GM12873 (cell line): ENCODE results near the gene ZIK1.
A peak's percentile ranks its signal among the peaks of the same experiment; 100 is the strongest.

ENCODE experiments used
- CTCF ChIP-seq: IDR thresholded peaks from 2 replicates; pipeline ENCODE4 v1.5.1; 2012; ENCODE audit warnings: low read depth, mild to moderate bottlenecking, moderate library complexity, low read length, control low read depth; ENCODE audit not compliant: insufficient read depth; ENCODE audit errors: missing control alignments

The ZIK1 gene

GRCh38 chr19:57578487-57579205 is 5.3 kb upstream of the ZIK1 start, which contains the start of gene ZNF416:
Gene ZNF416 (minus strand): TSS chr19:57578911. CDS start chr19:57578704, 207 bp downstream.
- TF ChIP-seq CTCF = peak; percentile 26

- no peak for TF ChIP-seq CTCF
Observed at GRCh38 chr19:57583104-57583520, 833 bp upstream of the ZIK1 start.

GRCh38 chr19:57587529-57587928 is 3.6 kb downstream of the ZIK1 start:
- TF ChIP-seq CTCF = no peak

GRCh38 chr19:57599377-57599760 is 15.4 kb downstream of the ZIK1 start:
- TF ChIP-seq CTCF = no peak

GRCh38 chr19:57599761-57600383 is 15.9 kb downstream of the ZIK1 start, which contains the start of gene ZNF530:
Gene ZNF530 (plus strand): TSS chr19:57599885. CDS start chr19:57604346, 4,461 bp downstream.
- TF ChIP-seq CTCF = no peak

- no peak for TF ChIP-seq CTCF
Observed at GRCh38 chr19:57606931-57607330, 23.0 kb downstream of the ZIK1 start.

GRCh38 chr19:57611113-57611512 is 27.2 kb downstream of the ZIK1 start:
- TF ChIP-seq CTCF = no peak
